NCI-H2081 treated with DMSO at 0.1 percent for 48 hours (cell line): ENCODE measurements around the gene HEXIM2.

ENCODE experiments used
- DNase-seq: peaks from one replicate; lab custom pipeline; 2025; lab: John Stamatoyannopoulos, UW

Gene HEXIM2

DNA sequence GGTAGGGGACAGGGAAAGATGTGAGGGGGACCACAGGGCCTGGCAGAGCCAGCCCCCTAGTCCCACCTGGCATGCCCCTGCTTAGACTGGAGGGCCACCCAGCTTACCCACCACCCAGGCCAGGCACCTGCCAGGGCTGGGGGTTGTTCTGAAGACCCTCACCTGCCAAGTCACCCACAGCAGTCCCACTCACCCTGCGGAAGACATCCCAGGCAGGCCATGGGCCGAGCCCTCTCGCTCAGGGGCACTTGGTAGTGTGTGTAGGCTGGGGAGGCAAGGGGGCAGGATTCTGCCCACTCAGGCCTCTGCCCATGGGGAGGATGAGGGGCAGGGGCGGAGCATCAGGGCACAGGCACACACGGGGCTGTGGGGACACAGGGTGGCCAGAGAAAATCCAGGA, 33.3 kb upstream of the HEXIM2 start:
- DNase-seq = no peak

DNA sequence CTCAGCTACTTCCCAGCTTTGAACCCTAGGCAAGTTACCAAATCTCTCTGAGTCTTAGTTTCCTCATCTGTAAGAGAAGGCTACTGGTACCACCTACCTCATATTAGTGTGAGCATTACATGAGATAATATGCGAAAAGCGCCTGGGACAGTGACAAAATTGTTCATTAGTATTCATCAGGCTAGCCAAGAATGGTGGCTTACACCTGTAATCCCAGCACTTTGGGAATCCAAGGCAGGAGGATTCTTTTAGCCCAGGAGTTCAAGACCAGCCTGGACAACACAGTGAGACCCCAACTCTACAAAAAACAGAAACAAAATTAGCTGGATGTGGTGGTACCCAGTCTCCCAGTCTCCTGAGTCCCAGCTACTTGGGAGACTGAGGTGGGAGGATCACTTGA, 32.7 kb upstream of the HEXIM2 start:
- DNase-seq = no peak

DNA sequence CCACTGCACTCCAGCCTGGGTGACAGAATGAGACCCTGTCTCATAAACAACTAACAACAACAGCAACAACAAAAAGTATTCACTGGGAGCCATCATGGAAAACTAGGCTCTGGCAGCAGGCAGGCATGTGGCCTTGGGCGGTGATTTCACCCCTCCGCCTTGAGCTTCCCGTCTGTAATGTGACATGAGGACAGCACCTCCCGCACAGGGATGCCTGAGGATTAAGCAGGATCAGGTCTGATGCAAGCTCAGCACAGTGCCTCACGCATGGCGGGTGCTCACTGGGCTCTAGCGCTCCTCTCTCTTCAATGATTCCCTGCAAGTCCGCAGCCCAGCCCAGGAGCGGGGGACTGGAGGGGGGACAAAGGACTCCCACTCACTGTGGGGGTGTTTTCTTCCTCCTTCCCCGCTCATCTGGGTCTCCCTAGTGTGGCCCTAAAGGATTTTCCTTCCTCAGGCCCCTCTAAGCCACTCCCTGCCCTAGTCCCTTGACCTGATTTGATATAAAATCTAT, 32.2 kb upstream of the HEXIM2 start:
- DNase-seq = no peak

DNA sequence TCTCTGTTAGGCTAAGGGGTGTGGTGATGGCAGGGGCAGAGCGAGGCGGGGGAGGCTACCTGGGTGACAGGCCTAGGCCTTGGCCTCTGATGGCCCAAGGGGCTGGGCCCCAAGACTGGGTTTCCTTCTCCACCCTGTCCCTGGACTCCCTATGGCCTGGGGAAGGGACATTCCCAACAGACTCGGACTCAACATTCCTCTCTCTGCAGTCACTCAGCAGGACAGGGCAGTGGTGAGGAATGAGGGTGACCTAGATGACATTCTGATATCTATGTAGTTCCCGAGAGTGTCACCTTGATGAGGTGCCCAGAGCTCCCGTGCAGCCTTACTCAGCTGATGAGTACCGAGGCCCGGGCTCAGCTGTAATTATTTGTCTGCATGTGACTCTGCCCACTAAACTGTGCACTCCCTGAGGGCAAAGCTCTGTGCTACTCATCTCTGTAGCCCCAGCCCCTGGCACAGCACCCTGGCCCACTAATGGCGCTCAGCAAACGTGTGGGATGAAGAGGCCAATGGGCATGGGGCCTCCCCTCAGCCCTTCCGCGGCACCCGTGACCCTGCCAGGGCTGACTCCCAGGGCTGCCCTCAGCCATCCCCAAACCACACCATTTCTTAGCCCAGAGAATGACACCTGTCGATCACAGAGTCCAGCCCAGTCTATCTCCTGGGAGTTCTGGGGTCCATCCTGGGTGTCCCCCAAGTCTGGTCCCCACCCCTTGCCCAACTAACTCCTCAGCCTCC, 31.6 kb upstream of the HEXIM2 start:
- DNase-seq = no peak

- no peak for DNase-seq
Measured at GRCh38 chr17:45130681-45131615, 30.7 kb upstream of the HEXIM2 start.

- no peak for DNase-seq
Measured at GRCh38 chr17:45131616-45132319, 29.9 kb upstream of the HEXIM2 start.

DNA sequence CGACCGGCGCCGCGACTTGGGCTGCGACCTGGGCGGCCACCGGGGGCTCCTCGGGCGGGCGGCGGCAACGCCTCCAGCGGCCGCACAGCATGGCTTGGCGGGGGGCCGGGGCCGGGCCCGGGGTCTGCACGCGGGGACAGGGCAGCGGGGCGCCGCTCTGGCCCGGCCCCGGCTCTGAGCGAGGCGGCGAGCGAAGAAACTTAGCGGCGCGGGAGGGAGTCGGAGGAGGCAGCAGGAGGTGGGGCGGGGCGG, 29.4 kb upstream of the HEXIM2 start, which contains the start of gene PLCD3:
TSS of gene PLCD3 (minus strand) at position 196 of the 252 bp plus-strand sequence. CDS start at position 91, 105 bp downstream.
- no peak for DNase-seq

- DNase-seq = no peak
Measured at GRCh38 chr17:45132572-45133463, 28.9 kb upstream of the HEXIM2 start.

DNA sequence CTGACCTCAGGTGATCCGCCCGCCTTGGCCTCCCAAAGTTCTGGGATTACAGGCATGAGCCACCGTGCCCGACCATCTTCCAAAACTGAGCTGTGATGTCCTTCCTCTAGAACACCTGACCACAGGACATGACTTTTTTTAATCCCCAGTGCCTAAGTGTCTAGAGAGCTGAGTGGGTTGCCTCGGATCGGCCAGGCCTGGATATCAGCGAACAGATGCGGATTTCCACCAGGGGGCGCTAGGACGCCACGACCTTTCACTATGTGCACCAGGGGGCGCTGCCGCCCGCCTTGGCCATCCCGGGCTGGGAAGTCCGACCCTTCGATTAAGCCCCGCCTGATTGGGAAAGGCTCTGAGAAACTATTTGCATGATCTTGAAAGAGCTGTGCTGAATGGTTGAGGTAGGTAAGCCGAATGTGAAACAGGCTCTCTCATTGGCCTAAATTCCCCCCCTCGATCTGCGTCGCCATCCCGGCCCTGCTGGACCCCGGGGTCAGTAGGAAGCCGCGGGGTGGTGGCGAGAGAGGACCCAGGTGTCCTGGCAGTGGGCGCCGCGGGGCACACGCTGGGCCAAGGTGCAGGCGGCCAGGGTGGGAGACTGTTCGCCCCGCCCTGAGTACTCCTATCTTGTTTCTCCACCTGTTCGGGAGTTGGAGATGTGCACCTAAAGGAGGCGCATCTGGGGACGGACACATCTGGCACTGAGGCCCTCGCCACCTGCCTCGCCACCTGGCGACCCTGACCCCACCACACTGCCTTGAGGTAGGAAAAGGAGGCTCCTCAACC, 26.3 kb upstream of the HEXIM2 start, which contains the start of gene ACBD4:
TSS of gene ACBD4 (plus strand) at position 496 of the 786 bp plus-strand sequence. CDS start 458 bp downstream, outside the sequence.
- peak; percentile 90 for DNase-seq

GRCh38 chr17:45135978-45136791, 25.5 kb upstream of the HEXIM2 start:
- DNase-seq = no peak

DNA sequence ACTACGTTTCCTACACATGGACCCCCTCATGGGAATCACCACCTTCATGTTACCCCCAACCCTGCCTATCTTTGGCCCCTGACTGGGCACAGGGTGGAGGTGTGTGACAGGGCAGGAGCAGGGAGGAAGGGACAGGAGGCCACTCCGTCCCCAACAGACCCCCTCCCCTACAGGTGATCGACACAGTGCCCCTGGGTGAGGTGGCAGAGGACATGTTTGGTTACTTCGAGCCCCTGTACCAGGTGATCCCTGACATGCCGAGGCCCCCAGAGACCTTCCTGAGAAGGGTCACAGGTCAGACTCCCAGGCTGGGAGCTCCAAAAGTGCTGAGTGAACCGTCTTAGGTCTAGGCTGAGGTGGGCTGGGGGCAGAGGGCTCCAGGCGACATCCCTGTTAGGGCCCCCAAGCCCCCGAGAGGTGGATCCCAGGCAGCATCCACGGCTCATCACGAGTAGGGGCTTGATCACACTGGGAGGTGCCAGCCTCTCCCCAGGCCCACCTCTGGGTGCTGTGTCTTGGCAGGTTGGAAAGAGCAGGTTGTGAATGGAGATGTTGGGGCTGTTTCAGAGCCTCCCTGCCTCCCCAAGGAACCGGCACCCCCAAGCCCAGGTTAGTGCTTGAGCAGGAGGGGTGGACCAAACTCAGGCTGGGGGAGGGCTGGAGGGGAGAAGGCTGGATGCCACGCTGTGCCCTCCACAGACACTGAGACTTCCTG, 24.7 kb upstream of the HEXIM2 start:
- DNase-seq = no peak

GRCh38 chr17:45137561-45138305, 23.9 kb upstream of the HEXIM2 start:
- no peak for DNase-seq

GRCh38 chr17:45138911-45139532, 22.7 kb upstream of the HEXIM2 start:
- no peak for DNase-seq

- no peak for DNase-seq
Measured at GRCh38 chr17:45139533-45139920, 22.1 kb upstream of the HEXIM2 start.

DNA sequence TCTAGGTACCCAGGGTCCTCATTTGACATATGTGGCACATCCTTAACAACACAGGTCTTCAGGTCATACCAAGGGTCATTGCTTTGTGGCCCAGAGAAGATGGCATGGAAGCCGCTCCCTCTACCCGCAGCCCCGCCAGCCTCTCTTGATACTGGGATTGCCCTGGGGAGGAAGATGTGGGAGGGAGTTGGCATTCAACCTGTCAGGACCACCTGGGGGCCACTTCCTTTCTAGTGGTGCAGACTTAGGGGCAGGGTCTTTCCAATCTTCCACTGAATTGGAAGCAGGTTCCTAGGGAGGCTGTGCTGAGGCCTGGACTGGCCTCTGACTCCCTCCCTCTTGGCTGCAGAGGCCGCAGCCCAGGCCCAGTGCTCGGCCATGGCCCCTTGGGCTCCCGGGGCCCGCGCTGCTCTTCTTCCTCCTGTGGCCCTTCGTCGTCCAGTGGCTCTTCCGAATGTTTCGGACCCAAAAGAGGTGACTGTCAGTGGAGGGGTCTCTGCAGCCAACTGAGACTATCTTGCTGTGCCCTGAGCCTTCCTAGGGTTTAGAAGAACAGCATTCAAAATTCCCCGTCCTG, 18.5 kb upstream of the HEXIM2 start:
- DNase-seq = no peak

GRCh38 chr17:45143767-45144198, 17.9 kb upstream of the HEXIM2 start:
- no peak for DNase-seq
